ENCODE results near the gene TLX2.
A peak's percentile ranks its signal among the peaks of the same experiment; 100 is the strongest.

The TLX2 gene

GRCh38 chr2:74496997-74497776 lies 17.1 kb upstream of the TLX2 start:
- no peak for DNase-seq (ENCODE audit: low read depth, low spot score)

DNA sequence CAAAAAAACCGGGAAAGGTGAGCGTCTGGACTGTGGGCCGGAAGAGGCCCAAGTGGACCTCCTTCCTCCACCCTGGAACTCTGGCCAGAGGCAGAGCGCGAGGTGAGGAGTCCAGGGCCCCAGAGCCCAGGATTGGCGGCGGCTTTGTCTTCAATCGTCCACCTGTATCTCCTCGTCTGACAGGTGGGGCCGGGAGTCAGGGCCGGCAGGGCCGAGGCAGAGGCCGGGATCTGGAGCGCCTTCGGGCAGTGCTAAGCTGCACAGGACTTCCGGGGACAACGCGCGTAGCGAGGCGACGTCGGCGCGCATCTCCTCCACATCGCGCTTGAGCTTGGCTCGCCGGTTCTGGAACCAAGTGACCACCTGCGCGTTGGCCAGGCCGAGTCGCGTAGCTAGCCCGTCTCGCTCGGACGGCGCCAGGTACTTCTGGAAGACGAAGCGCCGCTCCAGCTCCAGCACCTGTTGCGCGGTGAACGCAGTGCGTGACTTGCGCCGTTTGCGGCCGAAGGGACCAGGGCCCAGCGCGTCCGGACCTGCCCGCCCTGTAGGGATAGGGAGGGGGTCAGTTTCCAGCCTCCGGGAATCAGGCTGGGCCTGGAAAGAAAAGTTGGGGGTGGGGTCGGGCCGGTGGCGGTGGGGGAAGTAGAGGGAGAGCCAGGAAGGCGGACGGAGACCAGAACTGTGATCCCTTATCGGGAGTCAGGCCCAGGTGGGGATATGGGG lies 16.3 kb upstream of the TLX2 start:
- no peak for DNase-seq (ENCODE audit: low read depth, low spot score)

DNA sequence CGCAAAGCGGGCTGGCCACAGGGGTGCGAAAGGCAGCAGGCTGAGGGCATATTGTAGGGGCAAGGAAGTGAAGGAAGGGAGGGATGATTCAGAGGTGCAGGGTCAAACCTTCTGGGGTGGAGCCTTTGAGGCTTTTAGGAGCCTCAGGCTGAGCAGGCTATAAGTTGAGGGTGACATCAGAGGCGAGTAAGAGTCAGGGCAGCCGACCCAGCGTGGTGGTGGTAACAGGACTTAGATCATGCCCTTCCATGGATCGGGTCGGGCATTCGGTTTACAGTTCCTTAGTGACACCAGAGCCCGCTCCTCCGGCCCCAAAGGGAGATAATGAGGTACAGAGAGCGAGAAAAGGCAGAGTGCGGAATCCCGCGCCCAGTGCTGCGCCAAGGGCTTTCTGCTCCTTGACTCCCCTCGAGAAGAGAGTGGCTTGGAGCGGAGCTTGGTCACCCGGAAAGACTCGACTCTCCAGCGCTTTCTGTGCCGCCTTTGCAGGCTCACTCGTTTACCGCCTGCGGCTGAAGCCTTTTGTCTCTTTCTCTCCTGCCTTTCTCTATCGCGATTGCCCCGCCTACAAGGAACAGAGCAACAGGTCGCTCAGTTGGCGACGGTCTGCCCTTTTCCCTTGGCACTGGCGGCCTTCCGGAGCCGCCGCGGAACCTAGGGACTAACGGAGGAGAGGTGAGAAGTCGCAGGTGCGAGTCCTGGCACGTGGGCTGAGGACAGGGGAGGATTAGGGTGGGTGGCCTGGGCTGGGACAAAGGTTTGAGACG lies 15.6 kb upstream of the TLX2 start:
- DNase-seq (ENCODE audit: low read depth, low spot score): no peak

DNA sequence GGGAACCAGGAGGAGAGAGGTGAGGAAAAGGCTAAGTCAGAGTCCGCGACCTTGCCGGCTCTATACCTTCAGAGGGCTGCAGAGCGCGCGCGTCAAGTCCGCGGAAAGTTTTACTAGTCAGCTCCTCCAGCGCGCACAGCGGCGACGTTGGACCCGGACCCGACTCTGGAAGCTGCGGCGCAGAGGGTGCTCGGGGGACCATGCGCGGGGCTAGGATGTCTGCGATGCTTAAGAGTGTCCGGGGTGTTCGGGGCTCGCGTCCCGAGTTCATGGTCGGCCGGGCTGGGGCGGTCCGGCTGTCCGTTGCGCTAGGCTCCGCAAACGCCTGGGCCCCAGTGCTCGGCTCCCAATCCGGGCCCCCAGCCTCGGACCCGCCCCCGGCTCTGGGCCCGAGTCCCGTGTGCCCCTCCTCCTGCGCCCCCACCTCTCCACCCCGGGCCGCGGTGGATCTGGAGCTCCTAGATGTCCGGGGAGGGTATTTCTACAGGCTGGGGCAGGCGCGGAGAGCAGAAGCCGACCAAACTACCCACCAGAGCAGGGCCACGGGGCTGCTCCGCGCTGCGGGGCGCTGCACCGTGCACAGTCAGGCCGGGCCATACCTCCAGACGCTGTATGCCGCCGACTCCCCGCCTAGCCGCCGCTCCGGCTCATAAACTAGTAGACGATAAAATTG lies 14.8 kb upstream of the TLX2 start, which contains the start of gene LBX2:
Gene LBX2, minus strand, starts transcription at position 337 of the 673 bp plus-strand sequence. Its CDS starts 66 bp downstream, at position 271.
- DNase-seq (ENCODE audit: low read depth, low spot score): no peak

DNA sequence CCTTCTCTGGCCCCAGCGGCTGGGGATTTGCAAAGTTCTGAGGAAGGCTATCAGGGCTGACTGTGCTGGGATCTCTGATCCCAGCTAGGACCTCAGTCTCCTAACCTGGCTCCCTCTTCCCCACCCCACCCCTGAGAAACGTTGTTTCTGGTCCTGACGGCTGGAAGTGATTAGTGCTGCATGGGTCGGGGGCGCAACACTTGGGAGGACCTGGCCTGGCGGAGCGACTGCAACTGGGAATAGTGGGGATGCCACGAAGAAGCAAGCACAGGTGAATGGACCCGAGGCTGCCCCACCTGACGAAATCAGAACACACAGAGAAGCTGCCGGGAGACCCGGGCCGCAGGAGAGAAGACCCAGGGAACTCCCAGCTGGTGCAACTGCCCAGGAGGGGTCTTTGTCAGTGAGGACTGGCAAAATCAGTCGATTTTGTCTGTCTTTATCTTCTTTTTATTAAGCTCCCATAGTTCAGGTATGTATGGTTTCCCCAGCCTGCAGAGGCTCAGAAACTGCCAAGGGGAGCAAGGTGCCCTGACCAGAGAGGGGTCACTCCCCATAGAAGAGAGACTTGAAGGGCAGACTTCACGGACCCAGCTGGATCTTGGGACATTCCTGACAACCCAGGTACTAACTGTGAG lies 14.2 kb upstream of the TLX2 start:
- DNase-seq (ENCODE audit: low read depth, low spot score): no peak

DNA sequence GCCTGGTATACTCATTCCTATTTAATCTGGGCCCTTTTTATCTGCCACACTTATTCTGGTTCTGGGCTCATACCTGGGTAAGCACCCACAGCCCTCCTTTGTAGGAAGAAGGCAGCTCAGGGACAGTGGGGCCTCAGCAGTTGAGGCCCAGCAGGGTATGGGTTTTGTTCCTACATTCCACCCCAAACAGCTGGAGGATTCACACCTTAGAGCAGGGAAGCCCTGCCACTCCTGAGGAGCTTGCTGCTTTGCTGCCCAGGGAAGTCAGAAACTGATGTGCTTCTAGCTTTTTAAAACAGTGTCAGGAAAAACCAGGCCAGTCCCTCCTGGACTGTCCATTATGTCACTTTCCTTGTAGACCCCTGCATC lies 13.7 kb upstream of the TLX2 start:
- DNase-seq (ENCODE audit: low read depth, low spot score): no peak

GRCh38 chr2:74501335-74502071 lies 12.7 kb upstream of the TLX2 start:
- DNase-seq (ENCODE audit: low read depth, low spot score): no peak

DNA sequence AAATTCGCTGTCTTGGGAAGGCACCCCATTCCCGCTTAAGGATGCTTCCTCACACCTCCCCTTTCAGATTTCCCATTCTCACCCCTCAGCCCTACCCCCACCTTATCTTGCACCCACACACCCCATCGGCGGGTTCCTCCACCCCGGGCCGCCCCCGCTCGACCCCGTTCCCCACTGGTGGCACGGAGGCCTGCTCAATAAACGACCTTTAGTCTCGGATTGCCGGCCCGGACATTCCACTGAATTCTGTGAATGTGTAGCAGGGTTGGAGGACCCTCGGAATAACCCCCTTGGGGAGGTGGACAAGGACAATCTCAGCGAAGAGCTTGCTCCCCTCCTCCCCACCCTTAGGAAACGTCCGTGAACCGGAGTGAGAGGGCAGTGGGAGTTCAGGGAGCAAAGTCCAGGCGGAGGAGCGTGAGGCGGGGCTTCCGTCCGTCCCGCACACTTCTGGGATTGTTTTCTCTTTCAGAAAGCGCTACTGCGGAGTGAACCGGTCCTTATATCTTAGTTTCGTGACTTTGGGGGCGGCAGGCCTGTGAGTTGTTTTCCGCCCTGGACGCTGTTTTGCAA lies 12.0 kb upstream of the TLX2 start:
- no peak for DNase-seq (ENCODE audit: low read depth, low spot score)

DNA sequence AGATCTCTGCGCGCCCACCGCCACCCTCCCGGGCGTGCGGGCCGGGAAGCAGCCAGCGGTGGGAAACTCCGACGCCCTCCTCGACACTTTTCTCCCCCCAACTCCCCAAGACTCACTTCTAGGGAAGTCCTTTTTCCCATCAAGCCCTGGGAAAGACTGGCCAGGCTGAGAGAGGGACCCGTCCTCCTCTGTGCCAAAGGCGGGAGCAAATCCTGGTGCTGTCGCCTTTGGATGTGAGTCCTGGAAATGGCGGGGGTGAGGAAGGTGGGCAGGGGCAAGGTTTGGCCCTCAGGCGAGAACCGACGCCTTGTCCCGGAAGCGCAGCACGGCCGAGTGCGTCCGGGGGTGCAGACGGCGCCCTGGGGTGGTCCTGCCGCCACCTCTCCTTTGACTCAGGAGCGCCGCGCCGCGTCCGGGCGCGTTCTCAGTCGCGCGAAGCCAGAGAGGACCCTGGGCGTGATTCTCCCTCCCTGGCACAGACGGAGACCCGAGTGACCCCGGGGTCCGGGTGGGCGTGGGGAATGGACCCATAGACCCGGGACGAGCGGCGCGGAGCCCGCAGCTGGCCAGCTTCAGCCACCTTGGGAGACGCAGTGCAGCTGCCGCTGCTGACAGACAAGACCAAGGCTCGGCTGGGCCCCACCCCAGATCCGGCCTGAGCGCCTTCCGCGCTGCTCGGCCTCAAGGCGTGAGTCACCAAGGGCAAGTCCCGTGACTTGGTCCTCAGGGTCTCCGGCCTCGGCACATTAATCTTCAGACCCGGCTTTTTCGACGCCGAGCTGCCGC lies 11.3 kb upstream of the TLX2 start:
- DNase-seq (ENCODE audit: low read depth, low spot score): no peak

DNA sequence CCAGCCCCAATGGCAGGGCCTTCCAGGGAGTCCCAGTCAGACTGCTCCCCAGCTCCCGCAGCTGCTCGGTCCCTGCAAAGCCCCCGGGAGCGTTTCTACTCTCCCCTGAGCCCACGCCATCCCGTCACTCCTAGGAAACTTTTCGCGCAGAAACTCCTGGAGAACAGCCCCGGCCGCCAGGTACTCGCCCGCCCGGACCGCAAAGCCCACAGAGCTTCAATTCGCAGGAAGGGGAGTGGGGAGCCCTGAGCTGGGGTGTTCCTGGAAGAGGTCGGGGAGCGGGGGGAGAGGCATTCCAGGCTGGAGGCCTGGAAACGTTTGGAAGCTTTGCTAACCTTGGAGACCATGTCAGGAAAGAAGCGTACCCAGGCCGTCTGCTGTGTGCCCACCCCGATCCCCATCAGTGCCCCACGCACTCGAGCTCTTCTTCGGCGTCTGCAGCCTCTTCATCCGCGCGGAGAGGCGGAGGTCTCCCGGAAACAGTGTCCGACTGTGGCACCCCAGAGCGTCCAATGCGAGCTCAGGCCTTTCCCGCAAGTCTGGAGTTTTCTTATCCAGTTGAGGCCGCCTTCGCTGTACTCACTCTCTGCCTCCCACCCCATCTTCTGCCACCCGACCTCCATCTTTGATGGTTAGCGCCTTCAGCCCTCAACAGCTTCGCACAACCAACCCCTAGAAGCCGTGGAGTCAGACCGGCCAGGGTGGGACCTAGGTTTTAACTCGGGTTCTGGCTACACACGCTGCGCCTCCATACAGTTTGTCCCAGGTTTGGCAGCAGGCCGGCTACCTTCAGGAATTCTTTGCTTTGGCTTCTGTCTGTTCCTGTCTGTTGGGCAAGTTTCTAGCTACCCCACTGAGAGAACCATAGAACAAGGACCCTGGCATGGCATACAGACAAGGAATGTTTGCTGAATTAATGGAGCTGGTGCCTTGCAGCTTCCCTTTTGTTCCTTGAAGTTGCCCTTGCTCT lies 10.5 kb upstream of the TLX2 start:
- no peak for DNase-seq (ENCODE audit: low read depth, low spot score)

DNA sequence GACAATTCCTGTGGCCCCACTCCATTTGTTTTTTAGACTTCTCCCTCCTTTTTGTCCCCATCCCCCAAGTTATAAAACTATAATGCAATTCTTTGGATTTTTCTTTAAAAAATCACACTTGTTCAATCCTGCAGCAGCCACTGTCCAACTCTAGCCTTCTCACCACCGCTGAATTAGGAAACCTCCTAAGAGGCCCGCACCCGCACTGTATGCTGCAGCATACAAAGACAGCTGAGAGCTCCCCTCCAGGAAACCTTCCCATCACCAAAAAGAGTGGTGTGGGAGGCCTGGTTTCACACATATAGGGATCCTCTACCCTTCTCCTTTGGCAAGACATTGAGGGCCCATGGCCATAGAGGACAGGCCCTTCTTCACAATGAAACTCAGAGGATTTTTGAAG lies 9.7 kb upstream of the TLX2 start:
- DNase-seq (ENCODE audit: low read depth, low spot score): no peak

DNA sequence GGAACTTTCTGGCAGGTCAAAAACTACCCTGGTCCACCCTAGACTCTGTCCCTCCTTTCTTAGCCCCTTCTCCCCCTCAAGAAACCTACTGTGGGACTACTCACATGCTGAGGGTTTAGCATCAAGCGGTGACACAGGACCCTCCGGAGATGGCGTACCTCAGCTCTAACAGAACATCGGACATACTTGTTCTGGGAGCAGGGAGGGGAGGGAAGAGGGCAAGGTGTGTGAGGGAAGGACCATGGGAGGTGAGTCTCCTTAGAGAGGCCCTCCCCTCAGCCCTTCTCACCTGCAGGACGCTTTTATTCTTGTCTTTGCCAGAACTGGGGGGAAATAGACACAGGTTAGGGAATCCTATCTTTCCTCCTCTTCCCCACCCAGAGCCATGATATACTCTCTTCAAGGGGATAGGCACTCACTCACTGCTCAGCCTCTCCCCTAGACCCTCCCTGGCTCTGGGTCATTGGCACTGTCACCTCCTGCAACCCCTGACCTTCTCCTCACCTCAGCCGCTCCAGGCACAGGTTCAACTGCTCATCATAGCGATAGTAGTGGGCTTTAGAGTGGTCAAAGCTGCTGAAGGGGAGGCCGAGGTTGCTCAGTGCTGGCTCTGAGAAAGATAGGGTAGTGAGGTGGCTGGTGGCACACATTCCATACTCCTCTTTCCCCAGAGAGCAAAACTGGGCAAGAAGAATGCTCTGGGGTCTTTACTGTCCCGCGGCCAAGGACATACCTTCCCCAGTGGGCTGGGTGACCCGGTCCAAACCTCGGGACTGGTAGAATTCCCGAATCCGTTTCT lies 8.6 kb upstream of the TLX2 start:
- DNase-seq (ENCODE audit: low read depth, low spot score): no peak

GRCh38 chr2:74507145-74507925 lies 6.9 kb upstream of the TLX2 start, which contains the start of gene PCGF1:
Gene PCGF1 (minus strand): TSS chr2:74507695. CDS start chr2:74507668, 27 bp downstream.
- DNase-seq (ENCODE audit: low read depth, low spot score): peak; percentile 95

GRCh38 chr2:74507926-74508520 lies 6.2 kb upstream of the TLX2 start:
- DNase-seq (ENCODE audit: low read depth, low spot score): no peak

GRCh38 chr2:74510272-74510671 lies 4.0 kb upstream of the TLX2 start:
- no peak for DNase-seq (ENCODE audit: low read depth, low spot score)

Measured in activated CD4-positive, CD25-positive, alpha-beta regulatory T cell treated with anti-CD3 and anti-CD28 coated beads, Interleukin-2, amount 50 U/mL, for 16 hours (primary cell).